ENCODE results near the gene ZNF423. TPM values are rescaled to one million over a fixed set of nuclear protein-coding genes. Genes with fewer than 3 reads are reported as not detected.

The ZNF423 gene
- total and polyA plus RNA-seq, 4 donors: 1.1 to 14.8 (median 3.3) TPM

- no peak overlapping the region for H3K9ac ChIP-seq (ENCODE audit: insufficient read depth in 1 of 2, low read length in 2 of 2)
- H3K4me1 ChIP-seq (ENCODE audit: control insufficient read depth in 5 of 5, insufficient read depth in 5 of 5, low read length in 5 of 5): peaks cover 0 to 16% (median 0%) of the 10 kb centered on the region in 5 donors
- H3K9me3 ChIP-seq (ENCODE audit: control insufficient read depth in 4 of 4, insufficient read depth in 3 of 4, low read length in 3 of 4): no peaks in the 10 kb centered on the region
- no peaks in the 10 kb centered on the region for H3K27me3 ChIP-seq (ENCODE audit: control insufficient read depth in 3 of 3, insufficient read depth in 3 of 3, low read length in 2 of 3)
- no peak overlapping the region for H3K27ac ChIP-seq (ENCODE audit: low read depth in 1 of 2, low read length in 1 of 2)
- TF ChIP-seq, protein P1, sequence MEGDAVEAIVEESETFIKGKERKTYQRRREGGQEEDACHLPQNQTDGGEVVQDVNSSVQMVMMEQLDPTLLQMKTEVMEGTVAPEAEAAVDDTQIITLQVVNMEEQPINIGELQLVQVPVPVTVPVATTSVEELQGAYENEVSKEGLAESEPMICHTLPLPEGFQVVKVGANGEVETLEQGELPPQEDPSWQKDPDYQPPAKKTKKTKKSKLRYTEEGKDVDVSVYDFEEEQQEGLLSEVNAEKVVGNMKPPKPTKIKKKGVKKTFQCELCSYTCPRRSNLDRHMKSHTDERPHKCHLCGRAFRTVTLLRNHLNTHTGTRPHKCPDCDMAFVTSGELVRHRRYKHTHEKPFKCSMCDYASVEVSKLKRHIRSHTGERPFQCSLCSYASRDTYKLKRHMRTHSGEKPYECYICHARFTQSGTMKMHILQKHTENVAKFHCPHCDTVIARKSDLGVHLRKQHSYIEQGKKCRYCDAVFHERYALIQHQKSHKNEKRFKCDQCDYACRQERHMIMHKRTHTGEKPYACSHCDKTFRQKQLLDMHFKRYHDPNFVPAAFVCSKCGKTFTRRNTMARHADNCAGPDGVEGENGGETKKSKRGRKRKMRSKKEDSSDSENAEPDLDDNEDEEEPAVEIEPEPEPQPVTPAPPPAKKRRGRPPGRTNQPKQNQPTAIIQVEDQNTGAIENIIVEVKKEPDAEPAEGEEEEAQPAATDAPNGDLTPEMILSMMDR (IDR thresholded peaks at IDR 0.05; ENCODE audit: control extremely low read depth, extremely low read depth): no peak
- H3K36me3 ChIP-seq (ENCODE audit: control insufficient read depth in 4 of 4, insufficient read depth in 4 of 4, low read length in 4 of 4): no peaks in the 10 kb centered on the region
- 89 to 91% methylated on average over 4 of the region's 4 CpGs for WGBS, 2 donors
- no peak for DNase-seq
- H3K4me3 ChIP-seq: no peak overlapping the region
- ATAC-seq (ENCODE audit: insufficient read depth, low FRiP score): no peak
These were observed 251.3 kb downstream of the ZNF423 start for GRCh38 chr16:49604602-49605001.

DNA sequence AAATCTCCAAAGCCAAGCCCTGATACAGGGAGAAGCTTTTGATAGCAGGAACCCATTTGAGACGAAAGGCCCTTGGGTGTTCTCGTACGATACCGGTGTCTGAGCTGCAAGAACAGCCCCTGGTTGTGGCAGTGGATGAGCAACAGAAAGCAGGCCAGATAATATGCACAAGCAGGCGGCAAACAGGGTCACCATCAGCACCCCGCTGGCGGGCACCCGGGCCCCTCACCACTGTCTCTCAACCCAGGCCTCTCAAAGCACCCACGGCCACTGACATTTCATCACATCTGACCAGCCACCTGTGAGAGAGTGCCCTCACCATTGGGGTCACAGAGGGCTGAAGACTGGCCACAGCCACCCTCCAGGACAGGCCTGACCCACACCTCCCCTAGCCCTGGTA lies 252.0 kb downstream of the ZNF423 start:
- H3K27ac ChIP-seq (ENCODE audit: low read depth in 1 of 2, low read length in 1 of 2): no peak overlapping the region
- 92 to 96% methylated on average over 9 of the region's 9 CpGs for whole genome bisulfite sequencing, 2 donors
- H3K36me3 ChIP-seq (ENCODE audit: control insufficient read depth in 4 of 4, insufficient read depth in 4 of 4, low read length in 4 of 4): no peaks in the 10 kb centered on the region
- no peak overlapping the region for H3K4me3 ChIP-seq
- H3K4me1 ChIP-seq (ENCODE audit: control insufficient read depth in 5 of 5, insufficient read depth in 5 of 5, low read length in 5 of 5): peaks cover 0 to 16% (median 0%) of the 10 kb centered on the region in 5 donors
- TF ChIP-seq, protein P1 (IDR thresholded peaks at IDR 0.05; ENCODE audit: control extremely low read depth, extremely low read depth): no peak
- no peak for ATAC-seq (ENCODE audit: insufficient read depth, low FRiP score)
- H3K9me3 ChIP-seq (ENCODE audit: control insufficient read depth in 4 of 4, insufficient read depth in 3 of 4, low read length in 3 of 4): no peaks in the 10 kb centered on the region
- DNase-seq: no peak
- H3K27me3 ChIP-seq (ENCODE audit: control insufficient read depth in 3 of 3, insufficient read depth in 3 of 3, low read length in 2 of 3): no peaks in the 10 kb centered on the region
- no peak overlapping the region for H3K9ac ChIP-seq (ENCODE audit: insufficient read depth in 1 of 2, low read length in 2 of 2)

DNA sequence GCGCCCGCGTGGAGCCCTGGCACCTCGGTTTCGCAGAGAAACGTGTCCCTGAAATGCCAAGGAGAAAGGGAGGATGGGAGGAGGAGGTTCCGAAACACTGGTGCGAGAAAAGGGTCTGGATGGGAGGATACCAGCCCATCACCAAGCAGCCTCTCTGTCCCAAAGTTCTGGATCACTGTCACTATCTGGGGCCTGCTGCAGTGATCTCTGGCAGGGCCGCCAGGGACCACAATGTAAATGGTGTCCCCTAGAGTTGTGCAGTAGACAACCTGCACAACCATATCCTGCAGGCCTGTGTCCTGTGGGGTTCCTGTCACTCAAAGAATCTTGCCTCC lies 253.0 kb downstream of the ZNF423 start:
- Histone ChIP-seq H3K4me3 (no peak overlapping the region), H3K9ac (ENCODE audit: insufficient read depth in 1 of 2, low read length in 2 of 2) (no peak overlapping the region), H3K27me3 (ENCODE audit: control insufficient read depth in 3 of 3, insufficient read depth in 3 of 3, low read length in 2 of 3) (no peaks in the 10 kb centered on the region), H3K4me1 (ENCODE audit: control insufficient read depth in 5 of 5, insufficient read depth in 5 of 5, low read length in 5 of 5) (peaks cover 0 to 8% (median 0%) of the 10 kb centered on the region in 5 donors), H3K9me3 (ENCODE audit: control insufficient read depth in 4 of 4, insufficient read depth in 3 of 4, low read length in 3 of 4) (no peaks in the 10 kb centered on the region), H3K36me3 (ENCODE audit: control insufficient read depth in 4 of 4, insufficient read depth in 4 of 4, low read length in 4 of 4) (no peaks in the 10 kb centered on the region), H3K27ac (ENCODE audit: low read depth in 1 of 2, low read length in 1 of 2) (no peak overlapping the region)
- no peak for DNase-seq
- TF ChIP-seq, protein P1 (IDR thresholded peaks at IDR 0.05; ENCODE audit: control extremely low read depth, extremely low read depth): no peak
- 92 to 96% methylated on average over 9 of the region's 9 CpGs for WGBS, 2 donors
- ATAC-seq (ENCODE audit: insufficient read depth, low FRiP score): no peak

Data from lung (tissue), 12 donors.